H7 (cell line): ENCODE data around the gene KCNH2. TPM values are rescaled to one million over a fixed set of nuclear protein-coding genes. Genes with fewer than 3 reads are reported as not detected.

ENCODE experiments used
- DNase-seq: peaks from one replicate; pipeline ENCODE4 v3.0.0; 2012
- H3K27me3 ChIP-seq: 2 replicates; pipeline ENCODE4 v1.6.0; 2011; ENCODE audit warnings: mild to moderate bottlenecking, low read length; ENCODE audit not compliant: control insufficient read depth, insufficient read depth
- H3K36me3 ChIP-seq: replicated peaks from 2 replicates; pipeline ENCODE4 v1.5.1; 2011; ENCODE audit warnings: low read length; ENCODE audit not compliant: control insufficient read depth, insufficient read depth
- H3K4me3 ChIP-seq: 2 replicates; pipeline ENCODE4 v1.5.1; 2011; ENCODE audit warnings: low read depth, mild to moderate bottlenecking, control low read depth, low read length, moderate library complexity; ENCODE audit not compliant: insufficient read depth
- total RNA-seq: library from RNA; depleted of rRNA; stranded (reverse); fragments of >200 nt; shearing (Covaris generic); gene quantifications from 2 replicates; pipeline ENCODE4 v1.2.3, GENCODE V29; 2014

Gene KCNH2
- total RNA-seq, 1 experiment from 2014 or later, result 9.5 TPM

DNA sequence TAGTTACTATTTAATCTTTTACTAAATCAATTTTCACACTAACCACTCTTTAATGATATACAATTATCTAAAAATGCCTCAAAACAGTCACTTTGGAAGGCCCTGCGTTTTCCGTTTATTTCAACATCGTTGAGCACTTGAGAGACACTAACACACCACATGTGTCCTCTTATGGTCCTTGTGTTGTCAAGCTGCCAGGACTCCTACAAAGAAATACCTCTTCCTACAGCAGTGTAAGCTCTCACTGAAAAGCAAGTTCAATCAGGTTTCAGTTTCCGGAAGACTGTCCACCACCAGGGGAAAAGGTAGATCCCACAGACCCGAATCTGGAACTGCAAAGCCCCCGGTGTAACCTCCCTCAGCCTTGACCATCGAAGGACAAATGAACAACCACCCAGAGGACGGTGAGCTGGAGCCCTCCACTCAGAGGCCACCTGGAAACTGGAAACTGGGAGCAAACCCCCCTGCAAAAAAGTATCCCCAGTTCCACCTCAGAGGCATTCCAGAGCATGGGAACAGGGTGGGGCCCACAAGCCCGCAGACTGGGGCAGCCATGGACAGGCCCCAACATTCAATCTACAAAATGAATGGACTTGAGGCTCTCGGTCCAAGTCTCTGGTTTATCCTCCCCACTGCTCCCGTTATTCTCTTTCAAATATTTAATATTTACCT is 37.6 kb downstream of the KCNH2 start:
- no peak for DNase-seq
- no peaks in the 10 kb centered on the region for H3K36me3 ChIP-seq
- no peak overlapping the region for H3K4me3 ChIP-seq
- H3K27me3 ChIP-seq, result no peaks in the 10 kb centered on the region

DNA sequence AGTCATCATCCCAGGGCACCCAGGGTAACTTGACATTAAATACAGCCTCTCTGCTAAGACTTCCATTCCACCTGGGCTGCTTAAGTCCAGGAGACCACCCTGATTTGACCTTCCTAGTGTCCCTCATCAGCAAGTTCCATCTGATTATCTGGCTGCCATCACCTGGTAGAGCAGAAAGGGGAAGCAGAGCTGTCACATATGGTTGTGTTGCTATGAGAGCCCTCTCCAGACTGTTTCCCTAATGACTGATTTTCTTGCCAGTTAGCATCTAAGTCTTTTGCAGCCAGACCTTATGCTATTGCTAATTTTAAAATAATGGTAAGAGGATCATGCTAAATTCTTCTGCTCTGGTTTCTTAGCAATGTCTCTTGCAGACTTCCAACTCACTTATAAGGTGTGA is 38.7 kb downstream of the KCNH2 start:
- H3K27me3 ChIP-seq, result no peaks in the 10 kb centered on the region
- no peak for DNase-seq
- H3K36me3 ChIP-seq, result no peaks in the 10 kb centered on the region
- no peak overlapping the region for H3K4me3 ChIP-seq

DNA sequence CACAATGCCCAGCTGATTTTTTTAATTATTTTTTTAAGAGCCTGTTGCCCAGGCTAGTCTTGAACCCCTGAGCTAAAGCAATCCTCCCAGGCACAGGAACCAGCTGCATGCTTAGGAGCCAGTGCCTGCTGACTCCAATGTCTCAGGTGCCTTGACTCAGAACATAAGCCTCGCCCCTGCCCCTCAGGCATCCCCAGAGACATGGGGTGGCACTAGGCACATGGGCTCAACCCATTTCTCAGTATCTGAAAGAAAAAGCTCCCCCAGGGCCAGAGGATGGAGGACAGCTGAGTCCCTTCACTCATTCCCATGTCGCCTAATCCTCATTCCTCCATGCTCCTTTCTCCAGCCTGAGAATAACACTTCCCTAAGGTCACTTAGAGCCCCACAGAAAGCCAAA is 39.1 kb downstream of the KCNH2 start:
- peak; percentile 19 for DNase-seq
- no peaks in the 10 kb centered on the region for H3K36me3 ChIP-seq
- H3K27me3 ChIP-seq, result no peaks in the 10 kb centered on the region
- no peak overlapping the region for H3K4me3 ChIP-seq

DNA sequence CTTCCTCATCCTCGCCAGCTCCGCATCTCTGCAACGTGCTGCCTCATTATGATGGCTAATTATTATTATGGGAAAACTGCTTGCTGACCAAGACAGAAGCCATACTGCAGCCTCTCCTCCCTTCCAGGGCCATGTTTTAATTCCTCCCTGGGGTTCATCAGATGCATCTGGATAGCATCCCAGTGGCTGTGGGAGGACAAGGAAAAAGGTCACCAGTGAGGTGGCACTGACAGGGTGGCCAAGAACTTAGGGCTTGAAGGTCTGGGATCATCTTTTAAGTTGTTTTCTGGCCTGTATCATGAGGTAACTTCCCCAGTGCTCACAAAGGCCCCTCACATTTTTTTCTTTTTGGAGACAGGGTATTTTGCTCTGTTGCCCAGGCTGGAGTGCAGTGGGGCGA is 39.6 kb downstream of the KCNH2 start:
- Histone ChIP-seq H3K27me3 (no peaks in the 10 kb centered on the region), H3K4me3 (no peak overlapping the region), H3K36me3 (no peaks in the 10 kb centered on the region)
- DNase-seq, result no peak

DNA sequence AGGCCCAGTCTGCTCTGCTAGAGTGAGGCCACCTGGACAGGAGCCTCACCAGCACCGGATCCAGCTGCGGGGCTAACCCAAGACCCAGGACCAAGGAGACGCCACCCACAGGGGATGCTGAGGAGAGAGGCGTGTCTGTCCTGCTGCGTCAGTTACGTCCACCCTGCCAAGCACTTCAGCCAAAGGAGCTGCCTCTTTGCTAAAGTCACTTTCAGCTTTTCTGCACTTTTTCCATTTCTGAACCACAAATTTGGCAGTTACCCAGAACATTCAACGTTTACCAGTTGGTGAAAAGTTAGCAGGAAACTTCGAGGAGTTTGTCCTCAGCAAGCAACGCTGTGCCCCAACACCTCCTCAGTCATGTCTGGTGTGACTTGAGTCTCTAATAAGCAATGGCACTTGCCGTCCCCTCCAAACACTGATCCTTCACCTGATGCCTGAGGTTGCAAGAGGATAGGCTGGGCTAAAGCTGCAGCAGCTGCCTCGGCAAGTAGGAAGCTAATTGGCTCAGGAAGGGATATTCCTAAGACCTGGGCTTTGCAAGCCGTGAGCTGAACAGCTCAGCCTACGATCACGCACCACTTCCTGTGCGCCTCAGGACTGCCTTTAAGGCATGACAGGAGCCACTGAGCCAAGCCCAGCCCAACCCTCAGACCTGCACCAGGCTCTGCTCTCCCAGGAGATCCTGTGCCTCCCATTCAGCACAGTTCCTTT is 40.1 kb downstream of the KCNH2 start:
- Histone ChIP-seq H3K27me3 (no peaks in the 10 kb centered on the region), H3K4me3 (no peak overlapping the region), H3K36me3 (no peaks in the 10 kb centered on the region)
- peak; percentile 56 for DNase-seq

DNA sequence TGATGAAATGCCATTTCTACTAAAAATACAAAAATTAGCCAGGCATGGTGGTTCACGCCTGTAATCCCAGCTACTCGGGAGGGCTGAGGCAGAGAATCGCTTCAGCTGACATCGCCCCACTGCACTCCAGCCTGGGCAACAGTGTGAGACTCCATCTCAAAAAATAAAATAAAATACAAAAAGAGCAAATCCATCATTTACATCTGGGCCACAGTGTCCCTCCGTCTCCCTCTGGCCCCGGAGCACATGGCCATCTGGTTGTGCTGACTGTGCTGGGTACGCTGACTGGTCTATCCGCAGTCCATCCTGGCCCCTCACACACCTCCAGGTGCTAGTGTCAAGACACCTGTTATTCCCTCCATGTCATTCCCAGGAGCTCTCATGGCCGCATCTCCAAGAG is 42.1 kb downstream of the KCNH2 start:
- DNase-seq, result no peak

DNA sequence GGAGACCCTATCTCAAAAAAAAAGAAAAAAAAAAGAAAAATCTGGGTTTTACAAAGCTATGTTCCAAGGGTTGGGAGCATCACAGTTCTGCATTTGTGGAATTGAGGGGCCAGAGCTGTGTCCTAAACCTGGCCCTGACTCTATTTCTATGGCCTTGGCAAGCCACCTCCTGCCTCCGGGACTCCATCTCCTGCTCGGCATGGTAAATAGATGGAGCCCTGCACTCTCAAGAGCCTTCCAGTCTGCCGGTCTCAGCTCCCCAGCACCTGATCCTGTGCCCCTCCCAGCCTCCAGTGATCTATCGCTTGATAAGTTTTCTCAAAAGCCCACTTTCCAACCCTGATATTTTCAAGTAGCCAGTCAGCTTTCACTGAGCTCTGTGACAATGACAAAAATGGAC is 43.0 kb downstream of the KCNH2 start:
- DNase-seq, result no peak
- Histone ChIP-seq H3K4me3 (no peak overlapping the region), H3K36me3 (no peaks in the 10 kb centered on the region), H3K27me3 (no peaks in the 10 kb centered on the region)

More for the DNA sequence above, 42.1 kb downstream of the KCNH2 start:
- H3K36me3 ChIP-seq, result no peaks in the 10 kb centered on the region
- no peaks in the 10 kb centered on the region for H3K27me3 ChIP-seq
- no peak overlapping the region for H3K4me3 ChIP-seq

DNA sequence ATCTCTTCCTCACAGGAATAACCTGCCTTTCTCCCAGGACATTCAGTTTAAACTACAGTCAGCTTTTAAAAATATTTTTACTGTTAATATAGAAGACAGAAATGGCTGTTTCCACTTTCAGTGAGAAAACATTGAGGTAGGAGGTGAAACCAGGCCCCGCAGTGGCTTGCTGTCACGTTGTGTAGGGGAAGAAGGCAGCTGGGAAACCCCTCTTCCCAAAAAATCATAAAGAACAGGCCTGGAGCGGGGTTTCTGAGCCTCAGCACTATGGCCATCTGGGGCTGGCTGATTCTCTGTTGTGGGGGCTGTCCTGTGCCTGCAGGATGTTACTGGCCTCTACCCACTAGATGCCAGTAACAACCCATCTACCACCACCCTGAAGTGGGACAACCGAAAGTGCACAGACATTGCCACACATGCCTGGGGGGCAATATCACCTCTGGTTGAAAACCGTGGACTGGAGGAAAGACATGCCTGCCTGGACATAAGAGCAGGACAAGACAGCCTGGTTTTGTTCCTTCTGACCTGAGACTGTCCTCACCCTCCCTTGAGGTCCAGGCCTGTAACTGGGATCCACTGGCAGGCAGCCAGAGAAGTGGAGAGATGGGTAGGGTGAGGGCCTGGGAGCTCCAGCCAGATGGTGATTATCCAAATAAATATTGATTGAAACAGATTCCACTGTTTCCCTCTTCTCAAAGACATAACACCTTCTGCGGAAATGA is 43.9 kb downstream of the KCNH2 start:
- DNase-seq, result no peak
- no peaks in the 10 kb centered on the region for H3K27me3 ChIP-seq
- H3K36me3 ChIP-seq, result no peaks in the 10 kb centered on the region
- H3K4me3 ChIP-seq, result no peak overlapping the region

DNA sequence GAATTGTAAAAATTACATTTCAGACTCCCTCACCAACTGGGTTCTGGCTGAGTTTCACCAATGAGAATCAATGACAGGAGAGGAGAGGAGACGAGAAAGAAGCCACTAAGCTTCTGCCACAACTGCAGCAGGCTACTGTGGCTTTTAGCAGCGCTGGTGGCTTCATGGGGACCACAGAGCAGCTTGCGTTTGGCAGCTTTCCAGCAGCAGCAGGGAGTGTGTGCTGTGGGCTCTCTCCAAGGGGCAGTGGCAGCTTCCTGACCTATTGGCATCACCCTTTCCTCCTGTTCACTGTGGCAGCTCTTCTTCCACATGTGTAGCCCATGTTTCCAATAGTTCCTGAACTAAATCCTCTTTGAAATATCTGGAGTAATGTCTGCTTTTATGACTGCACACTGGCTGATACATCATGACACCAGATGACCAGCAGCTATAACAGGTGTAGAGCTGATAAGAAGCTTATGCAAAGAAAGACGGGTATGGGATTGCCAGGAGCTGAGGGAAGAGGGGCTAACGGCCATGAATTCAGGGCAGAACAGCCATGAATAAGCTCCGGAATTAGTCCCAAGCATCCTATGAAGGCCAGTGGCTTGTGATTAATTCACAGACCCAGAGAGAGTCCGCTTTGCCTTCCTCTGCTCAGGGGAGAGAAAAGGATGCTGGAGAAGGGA is 46.8 kb downstream of the KCNH2 start:
- Histone ChIP-seq H3K4me3 (no peak overlapping the region), H3K36me3 (no peaks in the 10 kb centered on the region), H3K27me3 (no peaks in the 10 kb centered on the region)
- no peak for DNase-seq

DNA sequence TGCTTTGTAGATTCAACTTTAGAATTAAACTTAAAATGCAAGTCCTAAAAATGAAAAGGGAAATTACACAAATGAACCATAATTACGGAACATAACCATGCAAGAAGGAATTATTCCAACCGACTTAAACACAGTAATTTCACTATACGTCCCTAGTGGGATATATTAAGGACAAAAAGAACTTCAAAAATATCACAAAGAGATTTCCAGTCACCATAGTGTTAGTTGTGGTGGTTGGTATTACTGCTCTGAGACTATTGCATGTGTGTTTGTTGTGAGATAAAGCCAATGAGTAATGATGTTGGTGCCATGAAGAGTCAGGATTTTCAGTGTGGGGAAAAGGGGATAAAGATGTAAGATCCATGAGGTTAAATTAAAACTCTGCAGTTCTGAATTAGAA is 49.6 kb downstream of the KCNH2 start:
- H3K27me3 ChIP-seq, result no peaks in the 10 kb centered on the region
- DNase-seq, result no peak
- no peaks in the 10 kb centered on the region for H3K36me3 ChIP-seq
- H3K4me3 ChIP-seq, result no peak overlapping the region

DNA sequence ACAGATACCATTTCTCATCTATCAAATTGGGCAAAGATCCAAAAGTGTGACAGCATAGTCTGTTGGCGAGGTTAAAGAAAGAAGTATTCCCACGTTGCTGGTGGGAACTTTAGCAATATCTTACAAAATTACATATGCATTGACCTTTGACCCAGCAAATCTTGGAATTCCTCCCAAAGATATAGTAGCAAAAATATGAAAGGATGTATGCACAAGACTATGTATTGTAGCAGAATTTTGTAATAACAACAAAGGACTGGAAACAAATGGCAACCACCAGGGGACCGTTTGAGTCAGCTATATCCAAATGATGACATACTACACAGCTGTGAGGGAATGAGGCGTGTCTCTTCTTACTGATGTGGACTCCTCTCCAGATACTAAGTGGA is 50.2 kb downstream of the KCNH2 start:
- DNase-seq, result peak; percentile 37

DNA sequence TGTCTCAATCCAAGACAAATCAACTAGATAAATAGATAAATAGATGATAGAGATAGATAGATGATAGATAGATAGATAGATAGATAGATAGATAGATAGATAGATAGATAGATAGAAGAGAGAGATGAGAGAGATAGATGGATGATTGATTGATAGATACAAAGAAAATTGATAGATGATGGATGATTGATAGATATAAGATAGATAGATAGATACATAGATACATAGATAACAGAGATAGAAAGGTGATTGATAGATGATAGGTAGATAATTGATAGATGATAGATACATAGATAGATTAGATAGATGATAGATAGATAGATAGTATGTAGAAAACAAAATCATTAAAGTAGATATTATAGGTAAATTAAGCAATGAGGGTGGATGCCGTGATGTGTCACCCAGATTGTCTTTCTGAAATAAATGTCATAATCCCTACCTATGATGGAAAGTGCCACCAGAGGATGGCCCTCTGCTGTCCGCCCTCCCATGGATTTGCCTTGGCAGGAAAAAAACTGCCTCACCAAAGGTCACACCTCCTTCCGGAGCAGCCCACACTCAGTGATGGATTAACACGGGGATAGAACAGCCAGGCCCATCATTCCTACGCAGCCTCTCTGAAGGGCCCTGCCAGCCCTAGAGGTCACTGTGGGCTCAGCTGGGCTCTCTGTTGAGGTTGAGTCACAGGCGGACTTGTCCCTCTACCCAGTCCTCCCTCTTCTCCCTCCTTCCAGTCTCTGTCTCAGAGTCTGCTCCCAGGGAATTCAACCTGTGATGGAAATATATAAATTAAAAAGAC is 50.8 kb downstream of the KCNH2 start:
- peak; percentile 74 for DNase-seq
- H3K27me3 ChIP-seq, result no peaks in the 10 kb centered on the region

More for the DNA sequence above, 50.2 kb downstream of the KCNH2 start:
- Histone ChIP-seq H3K4me3 (no peak overlapping the region), H3K36me3 (no peaks in the 10 kb centered on the region), H3K27me3 (no peaks in the 10 kb centered on the region)

DNA sequence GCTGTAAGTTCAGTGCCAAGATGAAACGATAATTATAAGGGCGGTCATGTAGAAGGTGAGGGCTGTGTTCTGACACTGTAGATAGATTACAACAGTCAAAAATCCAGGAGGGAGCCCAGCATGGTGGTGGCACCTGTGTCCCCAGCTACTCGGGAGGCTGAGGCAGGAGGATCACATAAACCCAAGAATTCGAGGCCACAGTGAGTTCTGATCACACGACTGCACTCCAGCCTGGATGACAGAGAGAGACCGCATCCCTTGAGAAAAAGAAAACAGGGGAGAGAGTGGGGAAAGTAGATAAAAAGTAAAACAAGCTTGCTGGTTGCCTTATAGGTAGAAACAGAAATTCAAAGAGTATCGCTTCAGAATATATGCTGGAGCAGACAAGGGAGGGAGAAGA is 52.1 kb downstream of the KCNH2 start:
- H3K27me3 ChIP-seq, result no peaks in the 10 kb centered on the region
- no peak for DNase-seq
- no peak overlapping the region for H3K4me3 ChIP-seq
- H3K36me3 ChIP-seq, result no peaks in the 10 kb centered on the region

More for the DNA sequence above, 50.8 kb downstream of the KCNH2 start:
- Histone ChIP-seq H3K36me3 (no peaks in the 10 kb centered on the region), H3K4me3 (no peak overlapping the region)

DNA sequence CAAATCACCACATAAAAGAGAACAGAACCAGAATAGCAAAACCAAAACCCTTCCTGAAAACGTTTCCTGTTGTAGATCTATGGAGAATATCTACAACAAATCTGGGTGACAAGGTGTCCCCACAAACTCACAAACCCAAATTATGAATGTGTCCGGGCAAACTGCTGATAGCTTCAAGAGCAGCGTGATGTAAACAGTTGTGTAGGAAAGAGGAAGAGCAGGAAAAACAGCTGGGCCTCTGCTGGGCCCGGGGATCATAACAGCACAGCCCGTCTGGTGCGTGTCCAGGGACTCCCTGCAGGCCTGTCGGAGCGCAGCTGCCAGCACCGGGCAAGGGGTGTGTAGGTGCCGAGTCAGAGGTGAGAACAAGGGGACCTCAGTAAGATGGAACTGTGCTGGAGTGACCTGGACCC is 53.7 kb downstream of the KCNH2 start:
- no peak for DNase-seq
- Histone ChIP-seq H3K36me3 (no peaks in the 10 kb centered on the region), H3K4me3 (no peak overlapping the region), H3K27me3 (no peaks in the 10 kb centered on the region)
